ENCODE results near the gene ABCC1.
"Not testable (repeated sequence)": the region's sequence is repeated elsewhere in the genome, so short reads cannot be mapped to it uniquely, and the experiment has no call there.

ABCC1 gene

GRCh38 chr16:16086653-16087446 is 137.4 kb downstream of the ABCC1 start:
- DNase-seq = no peak

GRCh38 chr16:16090238-16090637 is 140.8 kb downstream of the ABCC1 start:
- no peak for DNase-seq

- no peak for DNase-seq
Measured at GRCh38 chr16:16092925-16093627, 143.7 kb downstream of the ABCC1 start.

GRCh38 chr16:16093628-16094332 is 144.4 kb downstream of the ABCC1 start:
- DNase-seq = no peak

GRCh38 chr16:16095646-16096045 is 146.2 kb downstream of the ABCC1 start:
- DNase-seq = no peak

- no peak for DNase-seq
Measured at GRCh38 chr16:16096121-16096857, 146.9 kb downstream of the ABCC1 start.

GRCh38 chr16:16096858-16097213 is 147.4 kb downstream of the ABCC1 start:
- DNase-seq = no peak

- DNase-seq = no peak
Measured at GRCh38 chr16:16099320-16099719, 149.9 kb downstream of the ABCC1 start.

GRCh38 chr16:16100631-16101030 is 151.2 kb downstream of the ABCC1 start:
- DNase-seq = no peak

GRCh38 chr16:16101585-16101984 is 152.2 kb downstream of the ABCC1 start:
- DNase-seq = no peak

- no peak for DNase-seq
Measured at GRCh38 chr16:16102738-16103137, 153.3 kb downstream of the ABCC1 start.

- DNase-seq = not testable (repeated sequence)
Measured at GRCh38 chr16:16104132-16104803, 154.9 kb downstream of the ABCC1 start.

- not testable (repeated sequence) for DNase-seq
Measured at GRCh38 chr16:16104804-16105141, 155.4 kb downstream of the ABCC1 start.

- DNase-seq = no peak
Measured at GRCh38 chr16:16105646-16106045, 156.2 kb downstream of the ABCC1 start.

- no peak for DNase-seq
Measured at GRCh38 chr16:16106466-16106865, 157.1 kb downstream of the ABCC1 start.

GRCh38 chr16:16107839-16108238 is 158.4 kb downstream of the ABCC1 start:
- DNase-seq = no peak

- no peak for DNase-seq
Measured at GRCh38 chr16:16108759-16109158, 159.3 kb downstream of the ABCC1 start.

- no peak for DNase-seq
Measured at GRCh38 chr16:16109453-16110110, 160.2 kb downstream of the ABCC1 start.

GRCh38 chr16:16110111-16110490 is 160.7 kb downstream of the ABCC1 start:
- no peak for DNase-seq

- DNase-seq = no peak
Measured at GRCh38 chr16:16111639-16112038, 162.2 kb downstream of the ABCC1 start.

GRCh38 chr16:16112450-16113053 is 163.1 kb downstream of the ABCC1 start:
- DNase-seq = no peak

GRCh38 chr16:16113076-16113475 is 163.7 kb downstream of the ABCC1 start:
- DNase-seq = no peak

Data from NCI-H526 treated with DMSO at 0.1 percent for 48 hours (cell line).